Neural cell (in vitro differentiated cells): ENCODE data around the gene RHOA.

Source experiments
- CTCF ChIP-seq: fragments of 450-650 bp; IDR thresholded peaks from 2 replicates; pipeline ENCODE4 v1.5.1; 2014; ENCODE audit warnings: antibody characterized with exemption, mild to moderate bottlenecking, moderate library complexity; ENCODE audit not compliant: poor library complexity, severe bottlenecking
- EZH2 ChIP-seq: fragments of 200-600, 300-800 bp; shearing (Covaris generic), sonication (generic); IDR thresholded peaks from 2 replicates; pipeline ENCODE4 v1.6.1; 2014; ENCODE audit warnings: antibody characterized with exemption, low read length, borderline replicate concordance, mild to moderate bottlenecking; ENCODE audit not compliant: insufficient read depth, poor library complexity, severe bottlenecking
- RAD21 ChIP-seq: fragments of 450-650 bp; conservative IDR thresholded peaks from 2 replicates; pipeline ENCODE4 v1.6.1; 2014; ENCODE audit warnings: antibody characterized with exemption, mild to moderate bottlenecking, moderate library complexity
- TAF1 ChIP-seq: IDR thresholded peaks from 2 replicates; pipeline ENCODE4 v1.6.1; 2012; ENCODE audit warnings: low read depth

- TF ChIP-seq EZH2 (no peak), CTCF (no peak), TAF1 (no peak), RAD21 (no peak)
Observed at GRCh38 chr3:49413338-49413734, 1.6 kb upstream of the RHOA start.
